Ishikawa (cell line): Measurements from ENCODE around the gene NOD1.

Experiments
- CEBPB ChIP-seq: IDR thresholded peaks from 2 replicates; pipeline ENCODE4 v1.6.1; 2012
- CREB1 ChIP-seq: IDR thresholded peaks from 2 replicates; pipeline ENCODE4 v1.6.1; 2012; ENCODE audit warnings: low read depth
- EP300 ChIP-seq: IDR thresholded peaks from 2 replicates; pipeline ENCODE4 v1.6.1; 2012; ENCODE audit warnings: borderline replicate concordance
- FOXM1 ChIP-seq: IDR thresholded peaks from 2 replicates; pipeline ENCODE4 v1.6.1; 2012; ENCODE audit warnings: low read depth, borderline replicate concordance
- MAX ChIP-seq: IDR thresholded peaks from 2 replicates; pipeline ENCODE4 v1.6.1; 2012
- NFIC ChIP-seq: IDR thresholded peaks from 2 replicates; pipeline ENCODE4 v1.6.1; 2012
- RAD21 ChIP-seq: IDR thresholded peaks from 2 replicates; pipeline ENCODE4 v1.6.1; 2012; ENCODE audit warnings: low read depth
- REST ChIP-seq: IDR thresholded peaks from 2 replicates; pipeline ENCODE4 v1.6.1; 2012; ENCODE audit warnings: low read depth, mild to moderate bottlenecking
- TAF1 ChIP-seq: IDR thresholded peaks from 2 replicates; pipeline ENCODE4 v1.6.1; 2012; ENCODE audit warnings: low read depth, mild to moderate bottlenecking
- TCF12 ChIP-seq: IDR thresholded peaks from 2 replicates; pipeline ENCODE4 v1.6.1; 2012; ENCODE audit warnings: low read depth
- YY1 ChIP-seq: IDR thresholded peaks from 2 replicates; pipeline ENCODE4 v1.6.1; 2012; ENCODE audit warnings: low read depth

GRCh38 chr7:30513762-30514161 lies 35.2 kb upstream of the NOD1 start:
- TF ChIP-seq CREB1 = no peak
- no peak for TF ChIP-seq FOXM1
- no peak for TF ChIP-seq REST
- no peak for TF ChIP-seq TAF1
- TF ChIP-seq EP300 = no peak
- no peak for TF ChIP-seq TCF12
- no peak for TF ChIP-seq CEBPB
- TF ChIP-seq MAX = no peak
- TF ChIP-seq YY1 = no peak
- TF ChIP-seq RAD21 = no peak
- TF ChIP-seq NFIC = no peak
